MCF 10A (cell line): ENCODE data around the gene SULT1C4. TPM values are rescaled to one million over a fixed set of nuclear protein-coding genes. Genes with fewer than 3 reads are reported as not detected.
A peak's percentile ranks its signal among the peaks of the same experiment; 100 is the strongest.

Experiments used
- BruUV-seq: library from RNA; stranded (reverse); fragments of 400-500 nt; replicated peaks from 2 replicates; lab custom pipeline; 2021; lab: Mats Ljungman, UMichigan
- CTCF ChIA-PET: fragments of 300-600 bp; sonication (Branson Sonifier 250); formaldehyde crosslinking; extraction: SDS; loops from one replicate; lab custom pipeline; 2021; ENCODE audit warnings: antibody characterized with exemption, inconsistent platforms; lab: Yijun Ruan, JAX
- POLR2A ChIA-PET: fragments of 300-600, 350-650 bp; sonication (Branson Sonifier 250); formaldehyde crosslinking; extraction: SDS; loops from one replicate; lab custom pipeline; 2020; ENCODE audit warnings: antibody characterized with exemption, inconsistent platforms; lab: Yijun Ruan, JAX
- DNase-seq: peaks from one replicate; pipeline ENCODE4 v3.0.0-alpha.2; 2018; ENCODE audit not compliant: unreplicated experiment
- H3K27ac Mint-ChIP-seq: one replicate; pipeline ENCODE4 v1.8.0; 2022; ENCODE audit warnings: mild to moderate bottlenecking, low read depth, mixed read lengths; ENCODE audit not compliant: unreplicated experiment
- H3K27me3 Mint-ChIP-seq: one replicate; pipeline ENCODE4 v1.8.0; 2022; ENCODE audit warnings: mixed read lengths; ENCODE audit not compliant: insufficient read depth, unreplicated experiment
- H3K36me3 Mint-ChIP-seq: one replicate; pipeline ENCODE4 v1.8.0; 2022; ENCODE audit warnings: mild to moderate bottlenecking, moderate library complexity, mixed read lengths; ENCODE audit not compliant: insufficient read depth, unreplicated experiment
- H3K4me1 Mint-ChIP-seq: one replicate; pipeline ENCODE4 v1.8.0; 2022; ENCODE audit warnings: mixed read lengths; ENCODE audit not compliant: insufficient read depth, unreplicated experiment
- H3K4me3 Mint-ChIP-seq: one replicate; pipeline ENCODE4 v1.8.0; 2022; ENCODE audit warnings: mild to moderate bottlenecking, moderate library complexity, mixed read lengths; ENCODE audit not compliant: unreplicated experiment
- H3K9me3 Mint-ChIP-seq: one replicate; pipeline ENCODE4 v1.8.0; 2022; ENCODE audit warnings: mixed read lengths; ENCODE audit not compliant: unreplicated experiment
- intact Hi-C: fragments of 100-400 bp; cut with micrococcal nuclease; formaldehyde crosslinking; loops from 2 replicates; pipeline ENCODE4 v1.14.1; 2022
- total RNA-seq: library from RNA; stranded (reverse); gene quantifications from 2 replicates; pipeline ENCODE4 v1.2.3, GENCODE V29; 2022
- TF ChIP-seq, protein P1 (sequence below): fragments of 200-600 bp; IDR thresholded peaks from one replicate; pipeline ENCODE4 v1.8.0; 2022; ENCODE audit warnings: antibody characterized with exemption, mild to moderate bottlenecking; ENCODE audit not compliant: unreplicated experiment

The SULT1C4 gene
- total RNA-seq, 1 experiment from 2014 or later = not detected

DNA sequence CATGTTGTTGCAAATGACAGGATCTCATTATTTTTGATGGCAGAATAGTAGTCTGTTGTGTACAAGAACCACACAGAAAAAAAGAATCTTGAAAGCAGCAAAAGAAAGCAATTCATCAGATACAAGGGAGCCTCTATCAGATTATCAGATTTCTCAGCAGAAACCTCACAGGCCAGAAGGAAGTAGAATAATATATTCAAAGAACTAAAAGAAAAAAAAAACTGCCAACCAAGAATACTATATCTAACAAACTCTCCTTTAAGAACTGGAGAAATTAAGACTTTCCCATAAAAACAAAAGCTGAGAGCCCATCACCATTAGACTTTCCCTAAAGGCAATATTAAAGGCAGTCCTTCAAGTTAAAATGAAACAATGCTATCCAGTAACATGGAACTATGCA, 15.4 kb downstream of the SULT1C4 start:
- CTCF ChIA-PET = no interaction called here
- Mint-ChIP-seq H3K9me3 (peaks cover 5% of the 10 kb centered on the region), H3K36me3 (no peaks in the 10 kb centered on the region), H3K27me3 (no peaks in the 10 kb centered on the region), H3K4me3 (no peak overlapping the region), H3K27ac (no peak overlapping the region), H3K4me1 (peaks cover 7% of the 10 kb centered on the region)
- no peak for DNase-seq
- BruUV-seq = no TSS peak
- TF ChIP-seq, protein P1, sequence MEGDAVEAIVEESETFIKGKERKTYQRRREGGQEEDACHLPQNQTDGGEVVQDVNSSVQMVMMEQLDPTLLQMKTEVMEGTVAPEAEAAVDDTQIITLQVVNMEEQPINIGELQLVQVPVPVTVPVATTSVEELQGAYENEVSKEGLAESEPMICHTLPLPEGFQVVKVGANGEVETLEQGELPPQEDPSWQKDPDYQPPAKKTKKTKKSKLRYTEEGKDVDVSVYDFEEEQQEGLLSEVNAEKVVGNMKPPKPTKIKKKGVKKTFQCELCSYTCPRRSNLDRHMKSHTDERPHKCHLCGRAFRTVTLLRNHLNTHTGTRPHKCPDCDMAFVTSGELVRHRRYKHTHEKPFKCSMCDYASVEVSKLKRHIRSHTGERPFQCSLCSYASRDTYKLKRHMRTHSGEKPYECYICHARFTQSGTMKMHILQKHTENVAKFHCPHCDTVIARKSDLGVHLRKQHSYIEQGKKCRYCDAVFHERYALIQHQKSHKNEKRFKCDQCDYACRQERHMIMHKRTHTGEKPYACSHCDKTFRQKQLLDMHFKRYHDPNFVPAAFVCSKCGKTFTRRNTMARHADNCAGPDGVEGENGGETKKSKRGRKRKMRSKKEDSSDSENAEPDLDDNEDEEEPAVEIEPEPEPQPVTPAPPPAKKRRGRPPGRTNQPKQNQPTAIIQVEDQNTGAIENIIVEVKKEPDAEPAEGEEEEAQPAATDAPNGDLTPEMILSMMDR = no peak
- intact Hi-C loops = no loop called here
- POLR2A ChIA-PET = interaction anchor here (0.6 to 0.9 kb wide), 3 partner anchors 27 to 187 kb away, joined by 3 to 5 read pairs (median 4); partner anchors contain the start of gene GCC2

DNA sequence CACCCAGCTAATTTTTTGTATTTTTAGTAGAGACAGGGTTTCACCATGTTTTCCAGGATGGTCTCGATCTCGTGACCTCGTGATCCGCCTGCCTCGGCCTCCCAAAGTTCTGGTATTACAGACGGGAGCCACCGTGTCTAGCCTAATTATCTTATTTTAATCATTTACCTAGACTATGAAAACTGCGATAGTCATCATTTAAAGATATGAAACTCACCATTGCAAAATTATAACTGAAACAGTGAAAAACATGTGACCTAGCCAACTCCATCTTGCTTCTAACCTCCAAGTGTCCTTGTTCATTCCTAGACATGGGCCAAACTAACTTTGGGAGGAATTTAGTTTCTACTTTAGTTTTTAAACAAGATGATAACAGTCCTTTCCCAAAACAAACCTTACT, 17.4 kb downstream of the SULT1C4 start:
- CTCF ChIA-PET = interaction anchor here (0.7 to 3.4 kb wide), 5 partner anchors 11 to 242 kb away, joined by 3 to 35 read pairs (median 16); no protein-coding TSS in a partner anchor
- TF ChIP-seq, protein P1 = no peak
- H3K4me3 Mint-ChIP-seq = no peak overlapping the region

DNA sequence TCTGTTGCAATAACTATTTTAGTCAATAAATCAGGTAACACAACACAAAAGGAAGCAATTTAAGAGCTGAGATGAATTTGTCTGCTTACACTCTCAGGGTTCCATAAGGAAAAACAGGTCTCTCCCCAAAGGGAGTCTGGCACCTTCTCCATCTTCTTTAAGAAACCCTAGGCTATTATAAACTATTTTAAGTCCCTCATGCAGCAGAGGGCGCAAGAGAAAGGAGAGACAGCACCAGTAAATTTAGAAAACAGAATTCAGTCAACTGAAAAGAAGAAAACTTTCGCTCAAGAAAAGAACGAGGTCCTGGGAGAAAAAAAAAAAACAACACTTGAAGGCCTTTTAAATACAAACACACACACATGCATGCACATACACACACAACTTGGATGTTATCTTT, 19.1 kb downstream of the SULT1C4 start:
- DNase-seq = peak; percentile 76
- POLR2A ChIA-PET = interaction anchor here (0.6 to 3.5 kb wide), 4 partner anchors 16 to 52 kb away, joined by 3 to 26 read pairs (median 4); partner anchors contain the start of gene GCC2
- peaks cover 7% of the 10 kb centered on the region for H3K4me1 Mint-ChIP-seq
- no peak overlapping the region for H3K27ac Mint-ChIP-seq
- CTCF ChIA-PET = interaction anchor here (0.5 to 3.4 kb wide), 19 partner anchors 13 to 511 kb away, joined by 3 to 35 read pairs (median 4); partner anchors contain the start of gene GCC2
- no peaks in the 10 kb centered on the region for H3K27me3 Mint-ChIP-seq
- H3K9me3 Mint-ChIP-seq = peaks cover 5% of the 10 kb centered on the region
- no peaks in the 10 kb centered on the region for H3K36me3 Mint-ChIP-seq
- no TSS peak for BruUV-seq
- TF ChIP-seq, protein P1 = peak; percentile 32
- intact Hi-C loops = loop anchor here (1.0 to 2.0 kb wide), 3 partner anchors 52 to 187 kb away; partner anchors contain the start of gene GCC2
- no peak overlapping the region for H3K4me3 Mint-ChIP-seq

More for the DNA sequence above, 17.4 kb downstream of the SULT1C4 start:
- BruUV-seq = no TSS peak
- intact Hi-C loops = no loop called here
- Mint-ChIP-seq H3K4me1 (peaks cover 7% of the 10 kb centered on the region), H3K27ac (no peak overlapping the region), H3K27me3 (no peaks in the 10 kb centered on the region), H3K36me3 (no peaks in the 10 kb centered on the region), H3K9me3 (peaks cover 5% of the 10 kb centered on the region)
- POLR2A ChIA-PET = interaction anchor here (3.5 kb wide), 1 partner anchor 54 kb away, joined by 26 read pairs; the partner anchor contains the start of gene GCC2
- no peak for DNase-seq

DNA sequence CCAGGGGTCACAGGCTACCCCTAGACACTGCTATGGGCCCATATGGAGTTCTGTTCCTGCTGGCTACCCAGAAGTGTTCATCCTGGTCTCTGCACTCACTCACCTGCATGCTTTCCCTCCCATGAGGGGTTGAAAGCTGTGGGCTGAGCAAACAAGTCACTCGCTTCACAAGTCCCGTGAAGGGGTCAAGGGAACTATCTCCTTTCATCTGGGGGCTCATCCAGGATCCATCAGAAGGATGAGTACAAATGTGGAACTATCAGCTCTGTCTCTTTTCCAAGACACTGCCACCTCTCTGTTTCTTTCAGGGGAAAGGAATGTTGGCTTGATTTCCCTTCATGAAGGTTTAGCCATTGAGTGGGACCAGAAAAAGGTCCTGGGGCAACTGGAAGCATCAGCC, 21.7 kb downstream of the SULT1C4 start:
- POLR2A ChIA-PET = interaction anchor here (1.1 kb wide), 1 partner anchor 49 kb away, joined by 4 read pairs; the partner anchor contains the start of gene GCC2
- peaks cover under 1% of the 10 kb centered on the region for H3K9me3 Mint-ChIP-seq
- H3K27ac Mint-ChIP-seq = no peak overlapping the region
- DNase-seq = no peak
- TF ChIP-seq, protein P1 = no peak
- H3K27me3 Mint-ChIP-seq = no peaks in the 10 kb centered on the region
- CTCF ChIA-PET = interaction anchor here (0.6 to 2.1 kb wide), 5 partner anchors 11 to 466 kb away, joined by 3 to 5 read pairs (median 4); partner anchors contain the start of gene GCC2
- intact Hi-C loops = no loop called here
- BruUV-seq = no TSS peak
- peaks cover 7% of the 10 kb centered on the region for H3K4me1 Mint-ChIP-seq
- H3K36me3 Mint-ChIP-seq = no peaks in the 10 kb centered on the region
- no peak overlapping the region for H3K4me3 Mint-ChIP-seq
